Measurements from ENCODE around the gene PTP4A2.

The PTP4A2 gene

DNA sequence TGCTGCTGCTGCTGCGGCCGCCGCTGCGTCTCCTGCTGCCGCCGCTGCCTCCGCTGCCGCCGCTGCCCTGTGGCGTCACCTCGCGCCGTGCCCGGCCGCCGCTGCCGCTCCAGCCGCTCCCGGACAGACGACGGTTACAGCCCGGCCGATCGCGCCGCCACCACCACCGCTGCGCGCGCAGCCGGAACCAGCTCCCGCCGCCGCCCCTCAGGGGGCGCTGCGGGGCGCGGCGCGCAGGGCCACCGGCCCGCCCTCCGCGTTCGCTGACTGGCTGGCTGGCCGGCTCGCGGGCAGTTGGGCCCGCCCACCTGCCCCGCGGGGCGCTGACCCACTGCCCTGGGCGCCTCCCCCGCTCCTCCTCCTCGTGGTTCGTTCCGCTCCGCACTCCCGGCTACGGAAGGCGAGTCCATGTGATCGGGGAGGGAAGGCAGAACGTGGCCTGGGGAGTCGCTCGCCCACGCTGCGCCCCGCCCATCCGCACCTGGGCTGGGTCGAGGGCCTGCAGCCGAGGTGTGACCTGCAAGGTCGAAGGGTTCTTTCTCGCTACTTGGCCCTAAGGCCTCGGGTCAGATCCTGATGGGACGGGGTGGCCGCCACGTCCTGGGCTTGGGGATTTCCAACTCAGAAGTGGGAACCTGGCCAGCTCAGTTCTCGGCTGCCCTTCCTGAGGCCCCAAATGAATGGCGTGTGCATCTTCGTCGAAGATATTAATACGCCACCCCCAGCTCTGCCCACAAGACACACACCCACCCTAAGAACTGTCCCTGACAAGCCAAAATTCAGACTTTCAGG, at the start of gene PTP4A2:
PTP4A2 (minus strand) TSS at position 185 of the 792 bp plus-strand sequence. CDS start 19,303 bp downstream, outside the sequence.
- H3K9ac ChIP-seq (ENCODE audit: low read length in 5 of 5), result peak within 1 kb of the TSS; percentile 90 to 99 (median 97)
- H3K4me1 ChIP-seq (ENCODE audit: control insufficient read depth in 5 of 5, insufficient read depth in 5 of 5, low read length in 5 of 5), result peaks cover 10 to 67% (median 64%) of the 10 kb centered on the region in 5 donors
- no peaks in the 10 kb centered on the region for H3K27me3 ChIP-seq (ENCODE audit: control insufficient read depth in 5 of 5, insufficient read depth in 4 of 5, low read length in 5 of 5)
- no peaks in the 10 kb centered on the region for H3K36me3 ChIP-seq (ENCODE audit: control insufficient read depth in 5 of 5, insufficient read depth in 5 of 5, low read length in 5 of 5)
- H3K27ac ChIP-seq (ENCODE audit: low read depth, low read length), result peak within 1 kb of the TSS; percentile 94
- H3K9me3 ChIP-seq (ENCODE audit: control insufficient read depth in 5 of 5, low read length in 5 of 5), result no peaks in the 10 kb centered on the region
- H3K4me3 ChIP-seq (ENCODE audit: low read depth in 1 of 5, low read length in 5 of 5), result peak within 1 kb of the TSS; percentile 78 to 100 (median 99)

DNA sequence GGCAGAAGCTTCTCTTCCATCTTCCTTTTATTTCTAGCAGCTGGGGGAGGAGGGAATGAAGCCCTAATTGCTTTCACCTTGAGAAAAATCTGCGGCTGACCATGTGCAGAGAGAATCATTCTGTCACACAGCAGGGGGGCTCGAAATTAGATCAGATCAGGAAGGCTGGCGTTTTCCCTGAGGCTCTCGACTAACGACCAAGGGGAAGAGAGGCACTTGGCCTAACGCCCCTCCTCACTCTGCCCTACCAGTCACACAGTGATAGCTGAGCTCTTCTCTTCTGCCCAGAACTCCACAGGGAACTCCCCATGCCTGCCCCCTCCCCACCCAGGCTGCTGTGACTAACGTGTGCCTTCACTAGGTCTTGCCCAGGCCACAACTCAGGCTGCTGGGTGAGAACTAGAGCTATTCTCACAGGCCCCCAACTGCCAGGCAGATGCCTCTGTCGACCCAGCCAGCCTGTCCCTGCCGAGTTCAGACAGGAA, 49.0 kb upstream of the PTP4A2 start:
- Histone ChIP-seq H3K36me3 (ENCODE audit: control insufficient read depth in 5 of 5, insufficient read depth in 5 of 5, low read length in 5 of 5) (no peaks in the 10 kb centered on the region), H3K4me1 (ENCODE audit: control insufficient read depth in 5 of 5, insufficient read depth in 5 of 5, low read length in 5 of 5) (peaks cover 0 to 19% (median 14%) of the 10 kb centered on the region in 5 donors), H3K4me3 (ENCODE audit: low read depth in 1 of 5, low read length in 5 of 5) (no peak overlapping the region), H3K9me3 (ENCODE audit: control insufficient read depth in 5 of 5, low read length in 5 of 5) (no peaks in the 10 kb centered on the region), H3K27ac (ENCODE audit: low read depth, low read length) (no peak overlapping the region), H3K9ac (ENCODE audit: low read length in 5 of 5) (no peak overlapping the region), H3K27me3 (ENCODE audit: control insufficient read depth in 5 of 5, insufficient read depth in 4 of 5, low read length in 5 of 5) (no peaks in the 10 kb centered on the region)

DNA sequence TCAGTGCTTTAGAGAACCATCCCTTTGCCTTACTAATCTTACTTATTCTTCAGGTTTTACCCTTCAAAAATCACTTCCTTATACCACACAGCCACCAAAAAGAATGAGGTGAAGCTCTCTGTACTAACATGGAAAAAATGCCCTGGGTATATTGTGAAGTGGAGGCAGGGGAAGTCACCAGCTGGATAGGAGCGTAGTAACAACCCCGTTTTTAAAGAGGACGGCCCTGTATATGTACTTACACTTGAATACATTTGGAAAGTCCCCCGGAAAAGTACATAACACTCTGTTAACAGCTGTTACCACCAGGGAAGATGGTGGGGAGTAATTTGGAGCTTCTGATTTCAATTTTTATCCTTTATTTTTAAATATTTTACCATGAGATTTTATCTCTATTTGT, 47.3 kb upstream of the PTP4A2 start:
- H3K9me3 ChIP-seq (ENCODE audit: control insufficient read depth in 5 of 5, low read length in 5 of 5), result no peaks in the 10 kb centered on the region
- H3K36me3 ChIP-seq (ENCODE audit: control insufficient read depth in 5 of 5, insufficient read depth in 5 of 5, low read length in 5 of 5), result no peaks in the 10 kb centered on the region
- no peak overlapping the region for H3K27ac ChIP-seq (ENCODE audit: low read depth, low read length)
- no peak overlapping the region for H3K4me3 ChIP-seq (ENCODE audit: low read depth in 1 of 5, low read length in 5 of 5)
- no peaks in the 10 kb centered on the region for H3K27me3 ChIP-seq (ENCODE audit: control insufficient read depth in 5 of 5, insufficient read depth in 4 of 5, low read length in 5 of 5)
- peaks cover 3 to 9% (median 7%) of the 10 kb centered on the region in 5 donors for H3K4me1 ChIP-seq (ENCODE audit: control insufficient read depth in 5 of 5, insufficient read depth in 5 of 5, low read length in 5 of 5)
- no peak overlapping the region for H3K9ac ChIP-seq (ENCODE audit: low read length in 5 of 5)

DNA sequence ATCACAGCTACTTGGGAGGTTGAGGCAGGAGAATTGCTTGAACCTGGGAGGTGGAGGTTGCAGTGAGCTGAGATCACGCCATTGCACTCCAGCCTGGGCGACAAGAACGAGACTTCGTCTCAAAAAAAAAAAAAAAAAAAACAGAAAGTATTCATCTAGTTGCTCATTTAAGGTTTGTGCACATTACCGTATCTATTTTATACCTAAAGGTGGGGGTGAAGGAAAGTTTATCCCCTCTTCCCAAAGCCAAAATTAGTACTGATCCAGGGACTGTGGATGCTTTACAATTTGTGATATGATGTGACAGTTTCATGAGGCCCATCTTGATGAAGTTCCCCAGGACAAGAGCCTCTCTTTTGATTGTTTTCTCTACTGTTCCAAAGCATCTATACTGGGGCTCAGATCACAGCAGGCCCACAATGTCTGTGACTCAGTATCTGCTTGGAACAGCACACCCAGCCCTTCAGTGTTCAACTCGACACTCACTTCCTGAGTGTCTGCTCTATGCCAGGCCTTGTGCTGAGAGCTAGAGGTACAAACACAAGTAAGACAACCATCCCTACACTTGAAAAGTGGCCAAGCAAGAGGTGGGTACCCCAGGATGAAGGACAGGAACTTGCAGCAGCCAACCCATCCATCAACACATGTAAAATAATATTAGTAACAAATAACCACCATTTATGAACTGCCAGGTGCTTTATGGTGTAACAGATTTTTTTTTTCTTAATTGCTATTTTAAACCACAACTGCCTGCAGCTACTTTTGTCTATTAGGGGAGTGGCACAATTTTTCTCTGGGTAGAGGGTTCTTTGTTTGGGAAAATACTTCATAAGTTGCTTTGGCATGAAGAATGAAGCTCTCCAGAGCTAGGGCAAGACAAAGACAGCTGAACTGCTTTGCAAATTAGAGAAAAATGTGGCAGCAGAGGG, 46.5 kb upstream of the PTP4A2 start:
- H3K9ac ChIP-seq (ENCODE audit: low read length in 5 of 5), result no peak overlapping the region
- no peak overlapping the region for H3K27ac ChIP-seq (ENCODE audit: low read depth, low read length)
- H3K27me3 ChIP-seq (ENCODE audit: control insufficient read depth in 5 of 5, insufficient read depth in 4 of 5, low read length in 5 of 5), result no peaks in the 10 kb centered on the region
- H3K4me3 ChIP-seq (ENCODE audit: low read depth in 1 of 5, low read length in 5 of 5), result no peak overlapping the region
- H3K4me1 ChIP-seq (ENCODE audit: control insufficient read depth in 5 of 5, insufficient read depth in 5 of 5, low read length in 5 of 5), result peaks cover 3 to 9% (median 7%) of the 10 kb centered on the region in 5 donors
- H3K9me3 ChIP-seq (ENCODE audit: control insufficient read depth in 5 of 5, low read length in 5 of 5), result no peaks in the 10 kb centered on the region
- H3K36me3 ChIP-seq (ENCODE audit: control insufficient read depth in 5 of 5, insufficient read depth in 5 of 5, low read length in 5 of 5), result no peaks in the 10 kb centered on the region

DNA sequence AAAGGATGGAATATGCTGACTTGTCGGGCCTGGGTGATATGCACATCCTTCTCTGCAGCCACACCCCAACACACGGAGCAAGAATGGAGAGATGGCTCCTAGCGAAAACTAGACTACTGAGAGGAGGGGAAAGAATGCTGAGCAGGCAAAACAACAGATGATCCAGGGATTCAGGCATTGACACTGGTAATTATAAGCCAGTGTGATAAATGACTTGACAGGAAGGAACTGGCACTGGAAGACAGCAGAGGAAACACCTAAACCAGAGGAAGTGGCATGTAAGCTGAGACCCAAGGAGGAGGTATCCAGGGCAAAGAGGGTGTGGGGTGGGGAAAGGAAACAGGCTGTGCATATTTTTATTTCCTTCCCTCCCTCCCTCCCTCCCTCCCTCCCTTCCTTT, 43.8 kb upstream of the PTP4A2 start:
- H3K9me3 ChIP-seq (ENCODE audit: control insufficient read depth in 5 of 5, low read length in 5 of 5), result no peaks in the 10 kb centered on the region
- no peaks in the 10 kb centered on the region for H3K36me3 ChIP-seq (ENCODE audit: control insufficient read depth in 5 of 5, insufficient read depth in 5 of 5, low read length in 5 of 5)
- H3K4me1 ChIP-seq (ENCODE audit: control insufficient read depth in 5 of 5, insufficient read depth in 5 of 5, low read length in 5 of 5), result peaks cover 5 to 30% (median 16%) of the 10 kb centered on the region in 5 donors
- no peak overlapping the region for H3K4me3 ChIP-seq (ENCODE audit: low read depth in 1 of 5, low read length in 5 of 5)
- H3K27ac ChIP-seq (ENCODE audit: low read depth, low read length), result no peak overlapping the region
- H3K27me3 ChIP-seq (ENCODE audit: control insufficient read depth in 5 of 5, insufficient read depth in 4 of 5, low read length in 5 of 5), result no peaks in the 10 kb centered on the region
- no peak overlapping the region for H3K9ac ChIP-seq (ENCODE audit: low read length in 5 of 5)

DNA sequence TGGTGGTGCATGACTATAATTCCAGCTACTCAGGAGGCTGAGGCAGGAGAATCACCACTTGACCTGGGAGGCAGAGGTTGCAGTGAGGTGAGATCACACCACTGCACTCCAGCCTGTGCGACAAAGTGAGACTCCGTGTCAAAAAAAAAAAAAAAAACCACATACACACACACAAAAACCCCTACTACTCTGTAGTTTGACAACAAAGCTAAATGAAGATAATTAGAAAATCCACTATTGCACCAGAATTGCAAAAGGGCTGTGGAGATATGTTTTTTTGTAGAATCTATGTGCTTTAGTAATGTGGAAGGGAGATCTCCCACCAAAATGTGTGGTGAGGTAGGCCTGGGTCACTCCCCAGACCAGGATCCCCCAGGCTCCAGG, 43.3 kb upstream of the PTP4A2 start:
- Histone ChIP-seq H3K9ac (ENCODE audit: low read length in 5 of 5) (no peak overlapping the region), H3K9me3 (ENCODE audit: control insufficient read depth in 5 of 5, low read length in 5 of 5) (no peaks in the 10 kb centered on the region), H3K27me3 (ENCODE audit: control insufficient read depth in 5 of 5, insufficient read depth in 4 of 5, low read length in 5 of 5) (no peaks in the 10 kb centered on the region), H3K36me3 (ENCODE audit: control insufficient read depth in 5 of 5, insufficient read depth in 5 of 5, low read length in 5 of 5) (no peaks in the 10 kb centered on the region), H3K4me3 (ENCODE audit: low read depth in 1 of 5, low read length in 5 of 5) (no peak overlapping the region), H3K4me1 (ENCODE audit: control insufficient read depth in 5 of 5, insufficient read depth in 5 of 5, low read length in 5 of 5) (peaks cover 5 to 32% (median 19%) of the 10 kb centered on the region in 5 donors), H3K27ac (ENCODE audit: low read depth, low read length) (no peak overlapping the region)

DNA sequence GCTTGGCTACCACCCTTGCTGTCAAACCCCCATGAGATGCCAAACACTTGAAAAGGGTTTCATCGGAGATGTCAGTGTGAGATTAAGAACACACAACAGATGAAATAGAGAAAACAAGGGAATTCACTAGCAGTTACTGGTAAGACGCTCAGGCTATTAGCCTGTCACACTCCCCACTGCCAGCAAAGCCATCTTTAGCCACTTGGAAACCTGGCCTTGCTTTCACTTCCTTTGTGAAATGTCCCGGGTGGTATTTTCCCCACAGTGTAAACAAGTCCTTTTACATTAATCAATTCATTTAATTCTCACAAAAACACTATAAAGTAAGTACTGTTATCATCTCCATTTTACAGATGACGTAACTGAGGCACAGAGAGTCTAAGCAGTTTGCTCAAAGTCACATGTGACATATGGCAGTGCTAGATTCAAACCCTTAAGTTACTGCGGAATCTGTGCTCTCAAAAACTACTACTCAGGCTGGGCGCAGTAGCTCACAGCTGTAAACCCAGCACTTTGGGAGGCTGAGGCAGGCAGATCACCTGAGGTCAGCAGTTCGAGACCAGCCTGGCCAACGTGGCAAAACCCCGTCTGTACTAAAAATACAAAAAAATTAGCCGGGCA, 42.8 kb upstream of the PTP4A2 start:
- Histone ChIP-seq H3K27me3 (ENCODE audit: control insufficient read depth in 5 of 5, insufficient read depth in 4 of 5, low read length in 5 of 5) (no peaks in the 10 kb centered on the region), H3K27ac (ENCODE audit: low read depth, low read length) (no peak overlapping the region), H3K36me3 (ENCODE audit: control insufficient read depth in 5 of 5, insufficient read depth in 5 of 5, low read length in 5 of 5) (no peaks in the 10 kb centered on the region), H3K4me3 (ENCODE audit: low read depth in 1 of 5, low read length in 5 of 5) (no peak overlapping the region), H3K9ac (ENCODE audit: low read length in 5 of 5) (no peak overlapping the region), H3K4me1 (ENCODE audit: control insufficient read depth in 5 of 5, insufficient read depth in 5 of 5, low read length in 5 of 5) (peaks cover 5 to 32% (median 19%) of the 10 kb centered on the region in 5 donors), H3K9me3 (ENCODE audit: control insufficient read depth in 5 of 5, low read length in 5 of 5) (no peaks in the 10 kb centered on the region)

DNA sequence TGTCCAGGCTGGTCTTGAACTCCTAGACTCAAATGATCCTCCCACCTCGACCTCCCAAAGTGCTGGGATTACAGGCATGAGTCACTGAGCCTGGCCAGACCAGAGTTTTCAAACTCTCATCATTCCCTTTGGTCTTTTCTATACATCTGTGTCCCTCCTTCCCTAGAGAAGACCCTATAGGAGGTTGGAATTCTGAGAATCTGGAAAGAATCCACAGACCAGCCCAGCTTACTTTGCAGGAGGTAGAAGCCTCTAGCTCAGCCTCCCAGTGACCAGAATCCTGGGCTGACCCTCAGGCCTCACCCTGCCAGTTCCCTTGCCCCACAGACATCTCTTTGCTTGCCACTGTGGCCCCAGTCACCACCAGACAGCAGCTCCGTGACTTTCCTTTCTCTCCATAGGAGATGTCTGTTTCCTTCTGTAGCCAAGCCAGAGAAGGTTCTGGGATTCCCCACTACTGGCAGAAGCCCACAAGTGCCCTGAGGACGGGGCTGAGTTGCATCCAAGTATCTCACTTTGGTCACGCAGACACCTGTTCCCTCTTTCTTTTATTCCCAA, 40.8 kb upstream of the PTP4A2 start:
- Histone ChIP-seq H3K27me3 (ENCODE audit: control insufficient read depth in 5 of 5, insufficient read depth in 4 of 5, low read length in 5 of 5) (no peaks in the 10 kb centered on the region), H3K9ac (ENCODE audit: low read length in 5 of 5) (no peak overlapping the region), H3K4me1 (ENCODE audit: control insufficient read depth in 5 of 5, insufficient read depth in 5 of 5, low read length in 5 of 5) (peaks cover 5 to 37% (median 19%) of the 10 kb centered on the region in 5 donors), H3K4me3 (ENCODE audit: low read depth in 1 of 5, low read length in 5 of 5) (no peak overlapping the region), H3K36me3 (ENCODE audit: control insufficient read depth in 5 of 5, insufficient read depth in 5 of 5, low read length in 5 of 5) (no peaks in the 10 kb centered on the region), H3K27ac (ENCODE audit: low read depth, low read length) (no peak overlapping the region), H3K9me3 (ENCODE audit: control insufficient read depth in 5 of 5, low read length in 5 of 5) (no peaks in the 10 kb centered on the region)

DNA sequence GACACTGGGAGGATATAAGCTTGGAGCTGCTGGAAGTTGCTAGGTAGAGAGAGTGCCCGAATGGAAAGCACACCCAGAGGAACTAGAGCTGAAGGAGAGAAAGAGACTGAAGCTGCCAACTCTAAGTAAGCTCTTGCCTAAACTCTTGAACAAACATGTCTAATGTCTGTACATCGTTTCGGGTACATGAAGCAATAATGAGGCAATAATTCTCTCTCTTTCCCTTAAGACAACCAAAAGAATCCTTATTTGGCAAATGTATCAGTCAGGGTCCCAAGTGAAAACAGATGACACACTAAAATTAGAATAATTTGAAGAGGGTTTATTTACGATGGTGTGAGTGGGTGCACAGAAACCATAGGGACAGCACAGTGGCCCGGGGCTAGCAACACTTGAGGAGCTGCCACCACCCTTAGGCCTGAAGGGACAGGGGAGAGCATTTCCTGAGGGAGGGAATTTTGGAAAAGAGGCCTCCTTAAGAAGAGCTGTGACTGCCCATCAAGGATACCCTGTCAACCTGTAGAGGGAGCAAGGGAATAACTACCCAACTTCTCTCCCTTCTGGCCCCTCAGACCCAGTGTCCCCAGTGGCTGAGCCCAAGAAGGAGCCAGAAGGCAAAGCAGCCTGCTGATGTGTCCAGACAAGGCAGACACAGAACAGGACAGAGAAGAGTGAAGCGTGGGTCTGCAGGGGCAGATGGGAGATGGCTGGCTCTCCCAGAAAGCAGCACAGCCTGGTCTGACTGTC, 39.4 kb upstream of the PTP4A2 start:
- Histone ChIP-seq H3K4me1 (ENCODE audit: control insufficient read depth in 5 of 5, insufficient read depth in 5 of 5, low read length in 5 of 5) (peaks cover 5 to 37% (median 19%) of the 10 kb centered on the region in 5 donors), H3K9me3 (ENCODE audit: control insufficient read depth in 5 of 5, low read length in 5 of 5) (no peaks in the 10 kb centered on the region), H3K27ac (ENCODE audit: low read depth, low read length) (peak overlapping the region; percentile 66), H3K27me3 (ENCODE audit: control insufficient read depth in 5 of 5, insufficient read depth in 4 of 5, low read length in 5 of 5) (no peaks in the 10 kb centered on the region), H3K4me3 (ENCODE audit: low read depth in 1 of 5, low read length in 5 of 5) (no peak overlapping the region), H3K36me3 (ENCODE audit: control insufficient read depth in 5 of 5, insufficient read depth in 5 of 5, low read length in 5 of 5) (no peaks in the 10 kb centered on the region), H3K9ac (ENCODE audit: low read length in 5 of 5) (no peak overlapping the region)
